NOMO-1 treated with DMSO at 0.1 percent for 48 hours (cell line): ENCODE measurements around the gene FAHD1.

Source experiments
- DNase-seq: peaks from one replicate; lab custom pipeline; 2025; ENCODE audit not compliant: unreplicated experiment; lab: John Stamatoyannopoulos, UW

The FAHD1 gene

DNA sequence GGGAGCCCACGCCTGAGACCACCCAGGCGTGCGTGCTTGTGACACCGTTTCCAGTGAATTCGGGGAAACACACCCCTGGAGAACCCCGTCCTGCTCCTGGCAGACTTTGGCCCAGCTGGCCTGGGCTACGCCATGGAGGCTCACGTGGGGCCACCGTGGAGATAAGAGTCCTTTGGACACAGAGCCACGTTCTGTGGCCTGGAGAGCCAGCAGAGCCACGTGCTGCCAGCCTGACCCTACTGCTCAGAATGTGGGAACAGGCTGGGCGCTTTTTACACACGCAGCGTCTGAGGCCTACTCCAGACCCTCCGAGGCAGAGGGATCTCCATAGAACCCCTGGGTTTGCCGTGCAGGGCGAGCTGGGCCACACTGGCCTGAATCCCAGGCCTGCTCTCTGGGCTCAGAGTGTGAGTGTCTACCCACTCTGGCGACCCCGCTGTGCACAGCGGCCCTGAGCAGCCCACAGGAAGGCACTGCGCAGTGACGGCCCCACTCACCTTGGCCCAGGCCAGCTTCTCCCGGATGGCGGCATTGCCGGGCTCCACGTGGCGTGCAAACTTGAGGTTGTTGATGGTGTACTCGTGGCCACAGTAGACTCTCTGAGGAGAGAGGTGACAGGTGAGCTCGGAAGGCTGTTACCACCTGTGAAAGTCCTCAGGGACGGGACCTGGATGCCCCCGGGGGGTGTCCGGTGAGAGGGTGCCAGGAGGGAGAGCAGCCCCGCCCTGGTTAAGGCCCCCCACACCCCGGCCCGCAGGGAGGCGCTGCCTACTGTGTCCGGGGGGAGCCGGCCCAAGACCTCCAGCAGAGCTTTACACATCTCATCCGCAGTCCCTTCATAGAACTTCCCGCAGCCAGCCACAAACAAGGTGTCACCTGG lies 10.4 kb upstream of the FAHD1 start:
- no peak for DNase-seq

DNA sequence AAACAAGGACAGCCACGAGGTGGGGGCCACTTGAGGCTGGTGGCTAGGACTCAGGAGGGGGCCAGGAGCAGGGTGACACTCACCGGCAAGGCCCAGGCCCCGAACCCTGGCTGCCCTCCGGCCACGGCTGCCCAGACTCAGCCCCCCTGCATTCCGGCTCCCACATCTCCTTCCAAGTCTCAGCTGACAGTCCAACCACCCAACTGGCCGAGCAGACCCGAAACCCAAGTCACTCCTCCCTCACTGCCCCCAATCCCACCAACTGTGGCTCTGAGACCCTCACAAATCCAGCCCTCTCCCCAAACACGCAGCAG lies 9.8 kb upstream of the FAHD1 start:
- DNase-seq, result no peak

DNA sequence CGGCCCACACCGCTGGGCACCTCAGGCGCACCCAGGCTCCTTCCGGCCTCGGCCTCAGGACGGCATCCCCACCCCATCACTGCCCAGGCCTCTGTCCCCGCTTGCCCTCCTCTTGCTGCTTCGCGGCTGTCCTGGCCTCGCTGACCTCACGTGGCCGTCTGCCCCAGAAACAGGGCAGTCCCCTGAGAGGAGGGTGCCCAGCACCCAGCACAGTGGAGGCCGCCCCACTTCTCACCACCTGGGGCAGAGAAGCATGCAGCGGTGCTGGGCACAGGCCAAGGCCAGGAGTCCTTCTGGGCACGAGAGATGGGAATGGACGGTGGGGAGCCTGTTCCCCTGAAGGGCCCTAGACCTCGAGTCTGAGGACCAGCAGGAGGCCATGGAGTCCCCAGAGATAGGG lies 9.3 kb upstream of the FAHD1 start:
- DNase-seq, result no peak

DNA sequence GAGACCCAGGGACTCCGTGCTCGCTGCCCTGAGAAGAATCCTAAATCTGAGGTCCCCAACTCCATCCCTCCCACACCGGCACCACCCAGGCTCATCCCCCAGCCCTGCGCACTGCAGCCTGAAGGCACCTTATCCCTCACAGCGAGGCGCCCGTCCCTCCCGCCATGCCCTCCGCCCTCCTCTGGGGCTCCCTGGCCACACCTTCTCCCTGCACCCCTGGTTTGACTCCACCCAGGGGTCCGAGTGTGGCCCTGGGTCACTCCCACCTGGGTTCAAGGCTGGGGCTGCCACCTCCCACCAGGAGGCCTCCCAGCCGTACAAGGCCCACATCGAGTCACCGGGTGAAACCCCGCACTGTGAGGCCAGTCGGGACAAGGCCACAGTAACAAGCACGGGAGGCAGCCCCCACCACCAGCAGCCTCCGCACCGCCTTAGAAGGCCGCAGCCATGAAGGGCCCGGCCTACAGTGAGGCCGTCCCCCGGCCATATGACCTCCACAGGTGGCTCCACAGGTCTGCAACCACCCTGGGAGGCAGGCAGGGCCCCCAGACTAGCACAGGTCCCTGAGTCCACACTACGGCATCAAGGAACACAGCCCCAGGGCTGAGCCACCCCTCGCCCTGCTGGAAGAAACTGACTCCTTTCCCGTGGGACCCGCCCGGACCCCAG lies 8.7 kb upstream of the FAHD1 start:
- no peak for DNase-seq

GRCh38 chr16:1818873-1819525 lies 8.0 kb upstream of the FAHD1 start:
- DNase-seq, result no peak

DNA sequence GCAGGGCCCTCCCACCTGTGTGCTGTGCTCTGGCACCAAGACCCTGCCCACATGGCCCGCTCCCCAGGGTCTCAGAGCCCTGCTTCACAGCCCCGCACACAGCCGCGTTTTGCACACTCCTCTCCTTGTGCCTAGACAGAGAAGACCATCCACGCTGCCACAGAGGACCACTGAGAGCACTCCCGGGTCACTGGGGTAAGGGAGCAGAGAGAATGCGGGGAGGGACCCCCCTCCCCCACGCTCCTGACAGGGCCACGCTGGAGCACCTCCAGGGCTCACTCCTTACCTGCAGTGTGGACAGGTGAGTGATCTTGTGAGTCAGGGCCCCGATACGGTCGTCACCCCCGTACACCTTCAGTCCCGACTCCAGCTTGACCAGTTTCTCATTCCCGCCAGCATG lies 7.4 kb upstream of the FAHD1 start:
- no peak for DNase-seq

- no peak for DNase-seq
Observed at GRCh38 chr16:1820096-1820945, 6.7 kb upstream of the FAHD1 start.

DNA sequence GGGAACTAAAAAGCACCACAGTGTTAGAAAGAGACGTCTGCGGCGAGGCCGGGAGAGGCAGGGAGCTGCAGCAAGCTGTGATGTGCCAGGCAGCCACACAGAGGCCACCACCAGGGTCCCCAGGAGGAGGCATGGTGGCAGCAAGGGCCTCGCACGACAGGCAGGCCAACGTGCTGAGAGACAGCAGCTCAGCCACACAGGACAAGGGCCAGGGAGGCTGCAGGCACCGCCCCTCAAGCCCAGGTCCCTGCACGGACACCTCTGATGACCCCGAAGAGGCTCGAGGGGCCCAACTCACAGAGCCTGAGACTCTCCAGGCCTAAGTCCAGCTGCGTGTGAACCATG lies 6.1 kb upstream of the FAHD1 start:
- DNase-seq, result no peak

- no peak for DNase-seq
Observed at GRCh38 chr16:1821861-1822611, 5.0 kb upstream of the FAHD1 start.

- DNase-seq, result no peak
Observed at GRCh38 chr16:1822801-1823200, 4.2 kb upstream of the FAHD1 start.

DNA sequence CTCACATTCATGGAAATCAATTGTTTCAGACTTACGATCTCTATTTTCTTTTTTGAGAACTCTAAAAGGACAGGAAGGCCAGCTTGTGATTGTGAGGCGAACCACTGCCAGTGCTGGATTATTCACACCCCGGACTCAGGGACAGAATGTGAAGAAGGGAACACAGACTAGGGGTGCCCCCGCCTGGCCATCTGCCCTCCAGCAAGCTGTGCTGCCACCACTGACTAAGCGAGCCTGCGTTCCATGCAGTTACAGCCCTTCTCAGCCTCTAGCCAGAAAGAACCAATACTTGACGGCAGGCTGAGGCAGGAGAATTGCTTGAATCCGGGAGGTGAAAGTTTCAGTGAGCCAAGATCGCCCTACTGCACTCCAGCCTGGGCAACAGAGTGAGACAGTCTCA lies 3.2 kb upstream of the FAHD1 start:
- no peak for DNase-seq

- no peak for DNase-seq
Observed at GRCh38 chr16:1825381-1825863, 1.6 kb upstream of the FAHD1 start.

- DNase-seq, result peak; percentile 43
Observed at GRCh38 chr16:1825864-1826690, 929 bp upstream of the FAHD1 start.

- DNase-seq, result no peak
Observed at GRCh38 chr16:1828645-1829410, 1.8 kb downstream of the FAHD1 start.

DNA sequence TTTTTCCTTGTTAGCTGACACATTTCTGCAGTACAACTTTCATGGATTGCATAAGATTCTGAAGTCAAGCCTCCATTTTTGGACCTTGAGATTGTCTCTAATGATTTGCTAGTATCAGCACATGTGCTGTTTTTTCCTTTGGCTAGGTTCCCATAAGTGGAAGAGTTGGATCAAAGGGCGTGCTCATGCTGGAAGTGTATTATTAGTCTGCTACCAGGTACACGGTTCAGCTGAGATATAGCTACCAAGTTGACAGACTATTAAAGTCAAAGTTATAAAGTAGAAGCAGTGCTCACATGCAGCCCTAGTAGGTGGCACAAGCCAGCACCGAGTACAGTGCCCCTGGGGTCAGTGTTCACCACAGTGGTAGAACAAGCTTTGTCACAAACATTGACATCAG lies 3.2 kb downstream of the FAHD1 start:
- no peak for DNase-seq

- no peak for DNase-seq
Observed at GRCh38 chr16:1831186-1832075, 4.4 kb downstream of the FAHD1 start.

DNA sequence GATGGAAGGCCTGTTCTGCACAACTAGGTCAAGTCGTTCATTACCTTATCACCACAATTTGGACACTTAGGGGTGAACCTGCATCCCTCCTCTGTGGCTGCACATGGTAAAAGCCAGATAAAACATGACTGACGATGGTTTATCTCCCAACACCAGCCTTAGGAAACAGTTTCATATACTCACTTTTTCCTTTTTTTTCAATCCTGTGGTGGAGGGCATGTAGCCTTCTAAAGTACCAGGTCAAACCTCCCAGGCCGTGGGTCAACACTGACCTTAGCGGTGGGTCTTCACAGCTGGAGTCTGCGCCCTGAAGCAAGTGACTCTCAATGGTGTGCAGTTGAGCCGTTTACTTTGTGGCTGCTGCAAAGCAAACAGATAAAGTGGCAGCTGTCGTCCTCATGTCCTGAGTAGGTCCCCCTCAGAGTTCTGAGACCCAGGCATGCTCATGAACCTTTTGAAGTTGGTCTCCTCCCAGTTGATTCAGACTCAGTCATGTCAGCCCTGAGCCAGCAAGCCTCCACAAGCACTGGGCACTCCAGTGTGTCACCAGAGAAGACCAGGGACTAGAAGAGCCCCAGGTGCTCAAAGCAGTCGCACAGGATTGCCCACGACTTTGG lies 5.9 kb downstream of the FAHD1 start:
- no peak for DNase-seq

DNA sequence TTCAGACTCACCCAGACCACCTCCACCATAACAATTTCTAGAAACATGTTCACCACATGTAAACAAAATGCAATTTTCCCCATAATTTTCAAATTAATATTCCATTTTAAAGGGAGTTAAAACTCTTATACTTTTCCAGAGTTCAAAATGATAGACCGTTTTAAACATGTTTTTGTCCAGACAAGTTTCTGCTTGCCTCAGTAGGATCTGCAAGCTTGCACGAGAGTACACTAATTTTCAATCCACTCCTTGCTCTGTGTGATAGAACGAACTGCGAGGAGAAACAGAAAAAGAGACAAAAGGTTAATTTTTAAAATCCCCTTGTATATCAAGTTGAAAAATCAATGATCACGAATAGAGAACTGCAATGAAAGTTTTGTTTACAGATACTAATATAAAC lies 7.1 kb downstream of the FAHD1 start:
- no peak for DNase-seq
